Breast epithelium (tissue), 4 donors: ENCODE measurements around the gene ARFIP1. TPM values are rescaled to one million over a fixed set of nuclear protein-coding genes. Genes with fewer than 3 reads are reported as not detected.

Experiments
- DNase-seq, 2 donors: peaks; one replicate each; pipeline ENCODE4 v3.0.0-alpha.2; 2019; ENCODE audit warnings: low spot score in 2 of 2
- H3K27ac ChIP-seq, 2 donors: fragments of 200-600 bp; sonication (generic) in 1 of 2; one replicate each; pipeline ENCODE4 v1.5.1; 2016 to 2019; ENCODE audit warnings: mild to moderate bottlenecking in 1 of 2
- H3K27me3 ChIP-seq, 2 donors: fragments of 200-600 bp; sonication (generic) in 1 of 2; one replicate each; pipeline versions ENCODE4 v1.5.1 to v1.6.0; 2017 to 2019; ENCODE audit warnings: control low read depth in 1 of 2, mild to moderate bottlenecking in 1 of 2
- H3K36me3 ChIP-seq: fragments of 200-600 bp; one replicate; pipeline ENCODE4 v1.5.1; 2019
- H3K4me1 ChIP-seq, 2 donors: fragments of 200-600 bp; sonication (generic); one replicate each; pipeline ENCODE4 v1.5.1; 2016 to 2019; ENCODE audit warnings: control low read depth in 1 of 2
- H3K4me3 ChIP-seq, 3 donors: fragments of 200-600 bp; sonication (generic); 1 replicate in 2 of 3; 2 replicates in 1 of 3; pipeline ENCODE4 v1.5.1; 2016 to 2019; ENCODE audit warnings: mild to moderate bottlenecking in 3 of 3, moderate library complexity in 2 of 3
- H3K9me3 ChIP-seq, 2 donors: fragments of 200-600 bp; sonication (generic) in 1 of 2; one replicate each; pipeline ENCODE4 v1.5.1; 2016 to 2019; ENCODE audit warnings: control low read depth in 1 of 2
- CTCF ChIP-seq, 3 donors: fragments of 450-650 bp; IDR thresholded peaks; one replicate each; pipeline ENCODE4 v1.5.1; 2016 to 2017; ENCODE audit warnings: antibody characterized with exemption in 3 of 3, mild to moderate bottlenecking in 3 of 3, moderate library complexity in 3 of 3
- POLR2A ChIP-seq: fragments of 450-650 bp; IDR thresholded peaks from one replicate; pipeline ENCODE4 v1.6.1; 2016; ENCODE audit warnings: antibody characterized with exemption, mild to moderate bottlenecking, moderate library complexity
- POLR2AphosphoS5 ChIP-seq, 3 donors: sonication (generic); formaldehyde crosslinking; IDR thresholded peaks; one replicate each; pipeline ENCODE4 v1.6.1; 2017; ENCODE audit warnings: antibody characterized with exemption in 3 of 3
- intact Hi-C: fragments of 100-400 bp; cut with DNase I; formaldehyde crosslinking; loops from one replicate; pipeline ENCODE4 v1.15.1; 2023; ENCODE audit warnings: low total_unique reads
- total RNA-seq, 3 donors: library from RNA; depleted of rRNA; stranded (reverse); fragments of >200 nt; gene quantifications; one replicate each; pipeline ENCODE4 v1.1.0, GENCODE V29; 2016

Gene ARFIP1
- total RNA-seq, 3 donors from 2014 or later, result 25.3 to 54.9 (median 39.0) TPM

DNA sequence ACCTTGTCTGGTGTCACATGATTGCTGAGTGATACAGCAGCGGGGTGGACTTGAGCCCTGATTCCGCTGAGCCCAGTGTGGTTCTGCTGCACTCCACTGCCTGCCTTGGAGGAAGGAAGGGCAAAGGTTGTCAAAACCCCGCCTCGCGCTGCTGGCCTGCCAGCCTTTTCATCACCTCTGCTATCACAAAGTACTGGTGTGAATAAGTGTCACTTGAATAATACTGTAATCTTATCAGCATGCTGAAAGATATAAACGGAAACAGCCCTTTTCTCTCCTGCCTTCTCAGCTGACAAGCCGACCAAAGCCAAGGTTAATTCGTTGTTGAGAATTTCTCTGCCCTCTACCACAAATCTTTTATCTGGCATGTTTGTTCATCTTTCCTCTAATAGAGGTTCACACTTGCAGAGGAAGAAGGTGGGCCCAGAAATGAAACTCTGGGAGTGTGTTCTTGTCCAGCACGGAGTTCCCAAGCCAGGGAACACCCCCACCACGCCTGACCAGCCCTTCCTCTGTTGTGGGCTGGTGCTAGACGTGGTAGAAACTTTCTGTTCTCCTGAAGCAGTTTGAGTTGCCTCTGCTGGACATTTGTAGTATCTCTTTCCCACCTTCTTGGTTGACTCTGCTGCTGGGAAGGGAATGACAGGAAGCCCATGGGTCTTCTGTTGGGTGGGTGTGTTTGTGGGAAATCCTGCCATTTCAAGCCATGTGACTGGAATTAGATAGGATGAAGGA lies 177.8 kb downstream of the ARFIP1 start:
- TF ChIP-seq POLR2AphosphoS5 (IDR thresholded peaks at IDR 0.05), result no peak
- TF ChIP-seq CTCF (IDR thresholded peaks at IDR 0.05), result no peak
- no peak for TF ChIP-seq POLR2A
- Histone ChIP-seq H3K9me3 (no peaks in the 10 kb centered on the region), H3K27ac (no peak overlapping the region), H3K4me1 (no peaks in the 10 kb centered on the region), H3K27me3 (no peaks in the 10 kb centered on the region), H3K36me3 (no peaks in the 10 kb centered on the region), H3K4me3 (no peak overlapping the region)
- no peak for DNase-seq
- intact Hi-C loops, result no loop called here

GRCh38 chr4:152959080-152959479 lies 179.3 kb downstream of the ARFIP1 start:
- Histone ChIP-seq H3K36me3 (no peaks in the 10 kb centered on the region), H3K4me3 (no peak overlapping the region), H3K9me3 (no peaks in the 10 kb centered on the region), H3K27ac (no peak overlapping the region), H3K4me1 (no peaks in the 10 kb centered on the region), H3K27me3 (no peaks in the 10 kb centered on the region)
- no peak for DNase-seq
- intact Hi-C loops, result no loop called here
- no peak for TF ChIP-seq POLR2A
- no peak for TF ChIP-seq CTCF (IDR thresholded peaks at IDR 0.05)
- no peak for TF ChIP-seq POLR2AphosphoS5 (IDR thresholded peaks at IDR 0.05)

GRCh38 chr4:152960082-152960481 lies 180.3 kb downstream of the ARFIP1 start:
- H3K36me3 ChIP-seq, result no peaks in the 10 kb centered on the region
- TF ChIP-seq POLR2AphosphoS5 (IDR thresholded peaks at IDR 0.05) (no peak), POLR2A (no peak), CTCF (IDR thresholded peaks at IDR 0.05) (no peak)
- H3K4me1 ChIP-seq, result no peaks in the 10 kb centered on the region
- no peaks in the 10 kb centered on the region for H3K27me3 ChIP-seq
- intact Hi-C loops, result no loop called here
- H3K4me3 ChIP-seq, result no peak overlapping the region
- H3K27ac ChIP-seq, result no peak overlapping the region
- no peaks in the 10 kb centered on the region for H3K9me3 ChIP-seq
- no peak for DNase-seq

DNA sequence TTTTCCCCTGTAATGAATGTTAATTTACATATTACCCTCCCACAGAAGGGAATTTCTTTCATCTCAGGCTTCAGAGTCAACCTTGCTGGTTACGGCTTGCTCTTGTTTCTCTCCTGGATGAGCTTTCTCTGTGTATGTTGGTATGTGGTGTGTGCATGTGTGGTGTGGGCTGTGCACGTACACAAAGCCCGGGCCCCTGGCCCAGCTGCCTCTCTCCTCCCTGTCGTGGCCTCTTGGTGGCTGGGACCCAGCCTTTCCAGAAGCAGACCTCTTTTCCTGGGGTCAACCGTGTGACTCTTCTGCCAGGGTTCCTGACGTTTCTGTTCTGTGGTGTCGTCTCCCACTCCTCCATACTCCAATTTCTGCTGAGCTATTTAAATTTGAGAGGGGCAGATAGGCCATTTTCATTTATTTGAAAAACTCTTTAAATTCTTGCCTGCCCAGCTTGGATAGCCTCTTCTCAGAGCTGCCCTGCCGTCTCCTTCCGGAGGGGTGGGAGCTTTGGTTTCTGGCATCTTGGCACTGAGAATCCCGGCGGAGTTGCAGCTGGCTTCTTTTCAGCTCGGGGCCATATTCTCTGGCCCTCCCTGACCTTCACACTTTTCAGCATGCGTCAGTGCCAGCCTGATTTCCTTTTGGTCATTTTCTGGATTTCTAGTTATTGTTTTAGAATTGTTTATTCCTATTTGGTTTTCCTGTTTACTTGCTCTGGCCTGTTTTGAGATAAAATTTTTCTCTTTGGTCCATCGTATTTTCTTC lies 181.4 kb downstream of the ARFIP1 start:
- TF ChIP-seq POLR2A (no peak), CTCF (IDR thresholded peaks at IDR 0.05) (no peak), POLR2AphosphoS5 (IDR thresholded peaks at IDR 0.05) (no peak)
- intact Hi-C loops, result no loop called here
- no peak for DNase-seq
- no peaks in the 10 kb centered on the region for H3K4me1 ChIP-seq
- H3K27me3 ChIP-seq, result no peaks in the 10 kb centered on the region
- H3K36me3 ChIP-seq, result no peaks in the 10 kb centered on the region
- no peak overlapping the region for H3K4me3 ChIP-seq
- H3K9me3 ChIP-seq, result no peaks in the 10 kb centered on the region
- H3K27ac ChIP-seq, result no peak overlapping the region

DNA sequence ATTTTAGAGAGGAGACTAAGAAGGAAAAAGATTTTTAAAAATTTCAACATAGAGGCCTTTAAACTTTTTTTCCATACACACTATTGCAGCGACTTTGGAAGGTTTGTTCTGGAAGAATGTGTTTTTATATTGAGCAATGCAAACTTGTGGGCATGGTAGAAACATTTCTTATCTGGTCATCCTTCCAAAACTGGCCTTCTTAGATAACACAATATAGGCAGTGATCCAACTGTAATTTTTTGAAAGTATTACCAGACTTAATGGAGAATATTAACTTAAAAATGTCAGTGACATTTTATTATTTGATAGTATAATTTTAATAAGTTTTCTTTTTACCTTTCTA lies 182.0 kb downstream of the ARFIP1 start:
- intact Hi-C loops, result no loop called here
- Histone ChIP-seq H3K27me3 (no peaks in the 10 kb centered on the region), H3K27ac (no peak overlapping the region), H3K4me1 (no peaks in the 10 kb centered on the region), H3K4me3 (no peak overlapping the region), H3K9me3 (no peaks in the 10 kb centered on the region), H3K36me3 (no peaks in the 10 kb centered on the region)
- no peak for DNase-seq
- no peak for TF ChIP-seq CTCF (IDR thresholded peaks at IDR 0.05)
- TF ChIP-seq POLR2A, result no peak
- no peak for TF ChIP-seq POLR2AphosphoS5 (IDR thresholded peaks at IDR 0.05)
